GM21737 (cell line): ENCODE data around the gene CACUL1.
A peak's percentile ranks its signal among the peaks of the same experiment; 100 is the strongest.
"Not testable (repeated sequence)": the region's sequence is repeated elsewhere in the genome, so short reads cannot be mapped to it uniquely, and the experiment has no call there.

ENCODE experiments used
- ATAC-seq: cut with Tn5 transposase; IDR thresholded peaks from one replicate; pipeline ENCODE4 v1.9.1; 2021; ENCODE audit warnings: mild to moderate bottlenecking, moderate library complexity; ENCODE audit not compliant: unreplicated experiment

CACUL1 gene

DNA sequence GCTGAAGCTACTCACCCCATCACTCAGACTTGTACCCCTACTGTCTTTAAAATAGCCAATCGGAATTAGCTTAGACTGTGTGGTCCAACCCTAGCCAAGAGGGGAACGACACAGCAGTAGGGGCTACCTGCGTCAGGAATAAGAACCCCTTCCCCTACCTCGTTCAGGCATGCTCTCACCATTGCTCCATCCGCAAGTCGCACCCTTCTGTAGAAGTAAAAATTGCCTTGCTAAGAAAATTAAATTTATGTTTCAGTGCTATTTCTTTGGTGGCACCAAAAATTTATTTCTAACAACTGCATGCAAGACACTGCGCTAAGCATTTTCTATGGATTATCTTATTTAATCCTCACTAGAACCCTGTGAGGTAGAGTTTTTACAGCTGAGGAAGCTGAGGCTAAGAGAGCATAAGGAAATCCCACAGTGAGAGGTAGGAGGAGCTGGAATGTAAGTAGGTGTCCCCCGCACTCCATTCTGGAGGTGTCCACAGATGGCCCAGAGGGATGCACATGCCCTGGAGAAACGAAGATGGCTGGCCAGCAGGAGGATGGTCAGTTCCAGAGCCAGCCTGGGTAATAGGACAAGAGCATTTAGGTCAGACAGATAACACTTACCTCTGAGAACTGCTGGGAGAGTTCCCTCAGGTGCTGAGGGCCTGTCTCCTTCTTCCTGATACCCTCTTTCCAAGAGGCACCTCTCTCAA lies 15.3 kb upstream of the CACUL1 start:
- ATAC-seq, result no peak

DNA sequence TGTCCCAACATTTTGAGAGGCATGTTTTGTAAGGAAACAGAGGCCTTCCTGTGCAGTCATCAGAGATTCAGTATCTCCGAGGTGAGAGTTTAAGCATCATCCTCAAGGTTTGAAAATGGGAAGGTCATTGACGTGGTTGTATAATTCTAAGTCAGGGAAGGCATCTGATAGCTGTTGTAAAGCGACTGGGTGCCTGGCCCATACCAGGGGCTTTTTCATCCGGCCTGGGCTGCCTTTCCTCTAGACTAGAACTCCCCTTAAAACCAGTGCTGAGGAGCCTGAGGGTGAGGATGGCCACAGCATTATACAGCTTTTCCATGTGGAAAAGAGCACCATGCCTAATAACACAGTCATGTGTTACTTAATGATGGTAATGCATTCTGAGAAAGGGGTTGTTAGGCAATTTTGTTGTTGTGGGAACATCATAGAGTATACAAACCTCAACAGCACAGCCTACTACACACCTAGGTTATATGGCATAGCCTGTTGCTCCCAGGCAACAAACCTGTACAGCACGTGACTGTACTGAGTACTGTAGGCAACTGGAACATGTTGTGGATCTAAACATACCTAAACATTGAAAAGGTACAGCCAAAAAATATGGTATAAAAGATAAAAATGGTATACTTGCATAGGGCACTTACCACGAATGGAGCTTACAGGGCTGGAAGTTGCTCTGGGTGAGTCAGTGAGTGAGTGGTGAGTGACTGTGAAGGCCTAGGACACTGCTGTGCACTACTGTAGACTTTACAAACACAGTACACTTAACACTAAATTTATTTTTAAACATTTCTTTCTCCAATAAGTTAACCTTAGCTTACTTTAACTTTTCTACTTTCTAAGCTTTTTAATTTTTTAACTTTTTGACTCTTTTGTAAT lies 13.5 kb upstream of the CACUL1 start:
- ATAC-seq, result no peak

DNA sequence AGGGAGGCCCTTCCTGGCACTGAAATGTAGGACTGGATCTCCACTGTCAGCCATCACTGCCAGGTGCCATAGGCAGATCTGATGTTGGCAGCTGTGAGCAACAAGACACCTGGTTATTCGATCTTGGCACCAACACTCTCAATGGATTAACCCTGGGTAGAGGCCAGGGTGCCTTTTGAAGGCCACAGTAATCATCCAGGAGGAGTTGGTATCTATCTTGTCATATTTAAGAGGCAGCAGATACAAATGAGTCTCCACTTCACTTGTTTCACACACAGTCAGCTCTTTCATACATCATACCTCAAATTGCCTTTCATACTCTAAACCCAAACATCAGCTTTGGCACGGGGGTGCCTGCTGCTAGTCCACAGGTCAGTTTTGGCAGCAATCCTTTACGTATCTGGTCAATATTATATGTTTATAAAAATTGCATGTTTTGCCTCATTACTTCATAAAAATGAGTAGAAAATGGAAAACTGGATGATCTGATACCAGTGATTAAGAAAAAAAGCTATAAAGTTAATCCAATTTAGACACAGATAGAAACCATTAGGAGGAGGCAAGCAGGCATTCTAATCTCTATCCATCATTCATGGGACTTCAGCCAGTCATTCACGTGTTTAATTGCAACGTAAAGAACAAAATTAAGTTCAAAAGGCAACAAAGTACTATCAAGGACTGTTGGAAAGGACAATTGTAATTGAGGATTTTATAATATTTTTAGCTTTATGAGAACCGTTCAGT lies 12.7 kb upstream of the CACUL1 start:
- ATAC-seq, result no peak

DNA sequence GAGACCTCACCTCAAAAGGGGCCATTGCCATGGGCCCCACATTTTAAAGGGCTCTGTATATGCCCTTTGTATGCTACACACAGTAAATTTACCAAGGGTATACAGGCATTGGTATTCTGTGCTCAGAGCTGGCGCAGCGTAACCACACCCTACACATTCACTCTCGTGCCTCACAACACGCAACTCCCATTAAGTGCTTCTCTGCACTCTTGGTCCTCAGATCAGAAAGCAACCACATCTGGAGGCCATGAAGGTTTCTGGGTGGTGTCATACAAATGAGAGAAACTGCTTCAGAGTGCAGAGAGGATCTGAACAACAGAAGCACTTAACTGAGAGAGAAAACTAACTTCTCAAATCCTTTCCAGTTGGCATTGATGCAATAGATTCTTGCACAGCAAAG lies 9.4 kb upstream of the CACUL1 start:
- ATAC-seq, result no peak

DNA sequence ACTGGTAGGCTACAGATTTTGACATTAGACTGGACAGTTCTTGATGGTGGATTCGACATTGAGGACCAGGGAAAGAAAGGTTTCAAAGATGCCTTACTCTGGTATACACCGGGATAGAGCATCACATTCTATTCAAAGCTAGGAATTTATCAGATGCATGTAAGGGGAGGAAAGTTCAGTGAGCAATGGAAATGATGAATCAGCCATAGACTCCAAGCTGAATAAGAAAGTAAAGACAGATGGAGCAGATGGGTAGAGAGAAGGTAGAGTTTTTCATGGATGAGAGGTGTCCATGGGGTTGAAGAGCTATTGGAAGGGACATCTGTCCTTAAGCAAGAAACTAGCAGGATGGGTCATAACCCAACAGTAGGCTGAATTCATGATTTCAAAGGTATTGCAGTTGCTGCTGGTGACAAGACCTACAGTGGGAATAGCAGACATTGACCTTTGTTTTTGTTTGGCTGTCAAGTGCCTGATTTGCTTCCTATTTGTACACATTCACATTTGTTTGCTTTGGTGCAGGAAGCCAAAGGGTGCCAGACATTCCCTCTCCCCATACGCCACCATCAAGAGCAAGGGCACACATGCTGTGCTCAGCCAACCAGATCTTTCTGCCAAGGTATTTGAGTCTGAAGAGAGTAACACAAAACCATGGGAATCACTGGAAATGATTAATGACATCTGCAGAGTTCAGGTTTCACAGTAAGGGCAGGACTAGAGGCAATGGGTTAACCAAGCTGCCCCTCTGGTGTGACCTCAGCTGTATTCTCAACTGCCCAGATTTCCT lies 8.6 kb upstream of the CACUL1 start:
- no peak for ATAC-seq

GRCh38 chr10:118760265-118760664 lies 5.5 kb upstream of the CACUL1 start:
- ATAC-seq, result no peak

GRCh38 chr10:118758449-118758848 lies 3.7 kb upstream of the CACUL1 start:
- no peak for ATAC-seq

GRCh38 chr10:118754229-118754555 lies 578 bp downstream of the CACUL1 start:
- peak; percentile 10 for ATAC-seq

GRCh38 chr10:118753331-118754228 lies 1.2 kb downstream of the CACUL1 start:
- peak; percentile 21 for ATAC-seq

- ATAC-seq, result no peak
These were observed 2.4 kb downstream of the CACUL1 start for GRCh38 chr10:118752409-118752808.

DNA sequence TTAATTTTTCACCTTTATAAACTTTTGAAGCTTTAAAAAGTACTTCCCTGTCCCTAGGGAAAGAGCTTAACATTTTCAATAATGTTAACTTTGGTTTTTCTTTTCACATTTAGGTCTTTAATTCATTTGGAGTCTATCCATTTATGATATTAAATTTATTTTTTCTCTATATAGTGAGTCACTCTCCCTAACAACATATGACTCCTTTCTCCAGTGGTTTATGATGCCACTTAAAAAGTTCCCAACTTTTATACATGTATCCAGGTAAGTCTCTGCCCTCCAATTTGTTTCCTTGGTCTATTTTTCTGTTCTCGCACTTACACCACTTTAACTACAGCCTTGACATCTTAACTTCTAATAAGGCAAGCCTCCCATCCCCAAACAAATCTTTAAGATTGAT lies 3.5 kb downstream of the CACUL1 start:
- no peak for ATAC-seq

DNA sequence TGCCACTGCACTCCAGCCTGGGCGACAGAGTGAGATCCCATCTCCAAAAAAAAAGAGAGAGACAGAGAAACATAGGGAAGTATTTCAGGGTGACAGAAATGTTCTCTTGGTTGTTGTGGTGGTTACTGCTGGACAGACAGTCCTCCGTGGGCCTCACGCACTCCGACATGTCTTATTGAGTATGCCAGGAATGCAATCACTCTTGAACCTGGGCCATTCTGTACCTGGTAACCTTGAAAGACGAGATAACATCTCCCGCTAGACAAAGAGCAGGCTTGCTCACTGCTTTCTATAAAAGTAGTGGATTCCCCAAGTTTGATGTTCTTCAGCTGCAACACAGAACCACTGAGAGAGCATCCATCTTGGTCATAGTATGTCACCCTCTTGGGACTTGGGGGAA lies 6.7 kb downstream of the CACUL1 start:
- ATAC-seq, result no peak

DNA sequence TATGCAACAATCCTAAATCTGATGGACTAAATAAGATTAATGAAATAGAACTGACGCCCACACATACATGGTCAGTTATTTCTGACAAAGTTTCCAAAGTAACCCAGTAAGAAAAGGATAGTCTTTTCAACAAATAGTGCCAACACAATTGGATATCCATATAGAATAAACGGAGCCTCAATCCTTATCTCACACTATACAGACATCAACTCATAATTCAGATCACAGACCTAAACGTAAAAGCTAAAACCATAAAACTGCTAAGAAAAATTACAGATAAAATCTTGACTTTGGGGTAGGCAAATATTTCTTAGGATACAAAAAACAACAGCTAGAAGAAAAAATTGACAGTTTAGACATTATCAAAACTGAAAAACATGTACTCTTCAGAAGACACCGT lies 8.5 kb downstream of the CACUL1 start:
- no peak for ATAC-seq

DNA sequence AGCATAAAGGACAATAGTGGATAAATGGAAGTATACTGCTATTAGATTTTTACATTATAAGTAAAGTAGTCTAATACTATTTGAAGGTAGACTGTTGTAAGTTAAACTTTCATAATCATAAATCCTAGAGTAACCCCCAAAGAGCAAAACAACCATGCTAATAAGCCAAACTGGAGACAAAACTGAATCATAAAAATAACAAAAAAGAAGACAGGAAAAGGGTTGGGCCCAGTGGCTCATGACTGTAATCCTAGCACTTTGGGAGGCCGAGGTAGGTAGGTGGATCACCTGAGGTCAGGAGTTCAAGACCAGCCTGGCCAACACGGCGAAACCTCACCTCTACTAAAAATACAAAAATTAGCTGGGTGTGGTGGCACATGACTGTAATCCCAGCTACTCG lies 9.7 kb downstream of the CACUL1 start:
- ATAC-seq, result no peak

DNA sequence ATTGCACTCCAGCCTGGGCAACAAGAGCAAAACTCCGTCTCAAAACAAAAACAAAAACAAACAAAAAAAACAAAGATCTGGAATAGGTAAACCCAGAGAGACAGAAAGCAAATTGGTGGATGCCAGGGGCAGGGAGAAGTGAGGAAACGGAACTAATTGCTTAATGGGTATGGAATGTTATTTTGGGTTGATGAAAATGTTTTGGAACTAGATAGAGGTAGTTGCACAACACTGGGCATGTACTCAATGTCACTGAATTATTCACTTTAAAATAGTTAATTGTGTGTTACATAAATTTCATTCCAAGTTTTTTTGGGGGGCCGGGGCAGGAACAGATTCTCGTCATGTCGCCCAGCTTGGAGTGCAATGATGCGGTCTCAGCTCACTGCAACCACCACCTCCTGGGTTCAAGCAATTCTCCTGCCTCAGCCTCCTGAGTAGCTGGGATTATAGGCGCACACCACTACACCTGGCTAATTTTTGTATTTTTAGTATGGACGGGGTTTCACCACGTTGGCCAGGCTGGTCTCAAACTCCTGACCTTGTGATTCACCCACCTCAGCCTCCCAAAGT lies 10.3 kb downstream of the CACUL1 start:
- not testable (repeated sequence) for ATAC-seq

- ATAC-seq, result no peak
These were observed 12.0 kb downstream of the CACUL1 start for GRCh38 chr10:118742782-118743181.

DNA sequence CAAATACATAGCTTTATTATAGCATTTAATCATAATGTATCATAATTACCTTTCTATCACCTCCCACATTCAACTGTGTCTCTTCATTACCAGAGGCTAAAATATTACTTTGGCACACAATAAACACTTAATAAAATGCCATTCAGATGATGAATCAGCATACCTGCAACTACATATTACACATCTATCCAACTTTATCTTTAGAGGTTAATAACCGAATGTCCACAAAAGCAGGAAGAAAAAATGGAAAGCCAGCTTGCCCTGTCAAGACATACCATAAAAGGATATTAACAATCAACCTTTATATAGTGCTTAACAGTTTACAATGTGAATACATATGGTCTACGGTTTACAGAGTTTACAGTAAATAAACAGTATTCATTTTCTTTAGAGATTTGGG lies 12.7 kb downstream of the CACUL1 start:
- ATAC-seq, result no peak

GRCh38 chr10:118738406-118738805 lies 16.4 kb downstream of the CACUL1 start:
- no peak for ATAC-seq

- ATAC-seq, result no peak
These were observed 17.0 kb downstream of the CACUL1 start for GRCh38 chr10:118737603-118738302.
